GM13977 (cell line): ENCODE data around the gene CYYR1.

Source experiments
- DNase-seq: peaks from one replicate; pipeline ENCODE4 v3.0.0; 2012; ENCODE audit warnings: low spot score
- CTCF ChIP-seq: IDR thresholded peaks from 2 replicates; pipeline ENCODE4 v1.5.1; 2012; ENCODE audit warnings: mild to moderate bottlenecking, control low read depth; ENCODE audit not compliant: insufficient read depth; ENCODE audit errors: extremely low read depth, missing control alignments
- in situ Hi-C: fragments of 300-500 bp; cut with MboI; formaldehyde crosslinking; loops from one replicate; pipeline ENCODE4 v1.12.0; 2022; ENCODE audit warnings: low sequenced_read_pairs, low pct_unique_long_range_greater_than_20kb, mixed read lengths, inconsistent platforms; ENCODE audit not compliant: unreplicated experiment

Gene CYYR1

DNA sequence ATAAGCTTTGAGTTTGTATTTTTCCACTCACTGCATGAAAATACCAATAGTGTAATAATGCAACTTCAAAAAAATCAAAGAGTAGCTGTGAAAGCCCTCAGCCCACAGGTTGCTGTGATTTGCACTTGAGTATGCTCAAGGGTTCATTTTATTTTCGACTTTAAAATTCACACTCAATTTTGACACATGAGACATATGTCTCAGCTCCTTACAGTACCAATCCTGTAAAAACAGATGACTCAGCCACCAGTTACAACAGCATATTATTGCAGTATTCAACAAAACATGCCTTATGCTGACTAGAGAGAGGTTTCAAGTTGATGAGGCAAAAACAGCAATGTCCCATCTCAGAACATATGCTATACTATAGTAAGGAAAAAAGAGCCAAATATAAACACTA, 66.1 kb downstream of the CYYR1 start:
- TF ChIP-seq CTCF = no peak
- DNase-seq = no peak
- in situ Hi-C loops = no loop called here

DNA sequence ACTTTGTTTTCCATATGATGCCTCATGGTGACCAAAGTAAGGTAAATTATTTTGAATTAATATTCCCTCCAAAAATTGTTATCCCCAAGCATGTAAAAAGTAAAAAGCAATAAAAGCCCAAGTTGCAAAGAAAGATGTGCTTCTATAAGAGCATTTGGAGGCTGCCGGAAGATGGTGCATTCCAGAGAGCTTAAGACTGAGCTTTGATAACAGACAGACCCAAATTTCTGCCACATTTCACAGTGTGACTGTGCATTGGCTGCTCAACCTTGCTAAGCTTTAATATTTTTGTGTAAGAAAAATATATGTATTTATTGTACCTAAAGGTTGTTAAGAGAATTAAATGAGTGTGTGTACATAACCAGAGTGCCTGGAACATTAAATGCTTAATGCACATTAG, 67.9 kb downstream of the CYYR1 start:
- TF ChIP-seq CTCF = no peak
- no peak for DNase-seq
- in situ Hi-C loops = no loop called here

DNA sequence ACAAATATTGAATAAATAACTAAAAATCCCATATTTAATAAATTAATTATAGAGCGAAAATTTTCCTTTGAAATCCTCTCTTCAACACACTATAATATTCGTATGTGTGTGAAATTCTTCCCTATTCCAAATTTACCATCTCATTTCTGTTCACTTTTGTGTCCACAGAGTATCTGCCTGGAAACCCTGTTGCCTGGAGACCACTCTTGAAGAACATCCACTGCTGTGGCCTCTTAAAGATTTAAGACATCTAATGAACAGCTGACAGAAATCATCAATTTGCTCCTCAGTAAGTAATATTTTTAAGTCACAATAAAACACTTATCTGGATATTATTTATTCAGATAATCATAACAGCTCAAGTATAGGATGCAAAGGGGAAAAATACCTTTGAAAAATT, 69.7 kb downstream of the CYYR1 start:
- no peak for TF ChIP-seq CTCF
- DNase-seq = no peak
- in situ Hi-C loops = no loop called here

DNA sequence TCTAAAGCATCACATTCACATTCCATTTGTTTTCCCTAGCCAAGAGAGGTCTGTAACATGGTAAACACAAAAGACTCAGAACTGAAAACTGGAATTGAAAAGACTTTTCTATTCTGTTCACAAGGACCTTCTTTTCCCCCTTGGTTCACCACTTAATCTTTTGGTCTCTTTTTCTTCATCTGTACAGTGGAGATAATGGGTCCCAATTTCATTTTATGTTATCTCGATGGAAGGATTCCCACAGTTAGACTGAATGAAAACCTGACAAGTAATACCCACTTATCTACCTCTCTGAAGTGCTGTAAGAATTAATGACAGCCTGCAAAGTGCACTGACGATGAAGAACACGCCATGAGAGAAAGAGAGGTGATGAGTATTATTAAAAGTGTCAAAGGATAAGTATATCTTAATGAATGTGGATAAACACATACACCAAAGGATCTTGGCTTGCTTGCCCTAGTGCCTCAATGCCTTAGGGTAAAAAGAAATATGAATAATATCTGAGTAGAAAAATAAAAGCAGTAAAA, 71.5 kb downstream of the CYYR1 start:
- no peak for TF ChIP-seq CTCF
- DNase-seq = no peak
- in situ Hi-C loops = no loop called here

DNA sequence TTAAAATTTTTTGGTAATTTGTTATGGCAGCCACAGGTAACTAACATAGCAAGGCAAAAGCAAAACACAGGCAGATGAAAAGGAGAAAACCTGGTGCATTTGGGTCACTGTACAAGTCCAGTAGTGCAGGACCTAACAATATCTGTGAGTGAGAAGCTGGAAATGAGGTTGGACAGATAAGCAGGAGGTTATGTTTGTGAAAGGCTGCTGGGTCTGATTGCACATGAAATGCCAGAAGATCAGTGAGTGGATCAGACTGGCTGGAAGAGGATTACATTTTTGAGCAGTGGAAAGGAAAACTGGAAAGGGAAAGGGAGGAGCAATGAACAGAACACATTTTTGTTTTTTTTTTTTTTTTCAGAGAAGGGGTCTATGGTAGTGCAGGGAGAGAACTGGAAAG, 73.6 kb downstream of the CYYR1 start:
- no peak for DNase-seq
- in situ Hi-C loops = no loop called here
- TF ChIP-seq CTCF = no peak

- DNase-seq = no peak
- no peak for TF ChIP-seq CTCF
- in situ Hi-C loops = no loop called here
Observed at GRCh38 chr21:26495283-26495849, 77.7 kb downstream of the CYYR1 start.

DNA sequence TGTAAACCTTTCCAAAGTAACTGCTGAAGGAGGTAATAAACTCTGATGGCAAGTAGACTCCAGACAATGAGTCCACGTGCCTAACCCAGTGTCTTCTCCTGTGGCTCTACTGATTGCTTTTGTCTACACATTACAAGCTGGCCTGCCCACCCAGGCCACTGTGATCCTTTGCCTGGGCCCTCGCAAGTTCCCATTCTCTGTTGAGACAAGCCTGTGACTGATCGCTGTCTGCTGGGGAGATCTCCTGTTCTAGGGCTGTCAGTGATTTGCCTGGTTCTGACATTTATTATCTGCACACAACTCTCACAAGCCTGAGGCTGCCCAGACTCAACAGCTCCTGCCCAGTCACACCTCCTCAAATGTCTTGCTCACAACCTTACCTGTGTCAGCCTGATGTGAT, 81.4 kb downstream of the CYYR1 start:
- in situ Hi-C loops = no loop called here

More for the DNA sequence above, 81.4 kb downstream of the CYYR1 start:
- no peak for DNase-seq
- TF ChIP-seq CTCF = no peak
